HepG2 (cell line): ENCODE measurements around the gene EARS2. TPM values are rescaled to one million over a fixed set of nuclear protein-coding genes. Genes with fewer than 3 reads are reported as not detected.
A peak's percentile ranks its signal among the peaks of the same experiment; 100 is the strongest.

Experiments
- BORCS8-MEF2B ChIP-seq: sonication (generic); formaldehyde crosslinking; IDR thresholded peaks from 2 replicates; pipeline ENCODE4 v1.8.0; 2022; ENCODE audit warnings: mild to moderate bottlenecking, missing genetic modification reagents
- HNF1A ChIP-seq, 2 experiments: sonication (generic) in 1 of 2; formaldehyde crosslinking in 1 of 2; IDR thresholded peaks; 2 replicates each; pipeline versions ENCODE4 v1.4.0 to v1.6.1; 2016 to 2020; ENCODE audit warnings: borderline replicate concordance in 1 of 2, low read depth in 1 of 2, mild to moderate bottlenecking in 1 of 2, missing genetic modification reagents in 1 of 2
- MBNL3 ChIP-seq: fragments of 250-450 bp; sonication (Bioruptor Pico); conservative IDR thresholded peaks from 2 replicates; pipeline ENCODE4 v1.8.0; 2022; ENCODE audit warnings: mild to moderate bottlenecking, inconsistent platforms
- RERE ChIP-seq: IDR thresholded peaks from 2 replicates; pipeline ENCODE4 v1.6.1; 2016; ENCODE audit warnings: low read depth, missing genetic modification reagents, missing compliant biosample characterization
- ZC3H4 ChIP-seq: sonication (generic); formaldehyde crosslinking; IDR thresholded peaks from 2 replicates; pipeline ENCODE4 v1.4.0; 2020; ENCODE audit warnings: missing genetic modification reagents, borderline replicate concordance
- ZNF33A ChIP-seq: sonication (generic); formaldehyde crosslinking; IDR thresholded peaks from 2 replicates; pipeline ENCODE4 v1.5.1; 2020; ENCODE audit warnings: missing genetic modification reagents, mild to moderate bottlenecking, moderate library complexity, borderline replicate concordance
- ZNF350 ChIP-seq: sonication (generic); formaldehyde crosslinking; IDR thresholded peaks from 2 replicates; pipeline ENCODE4 v1.4.0; 2020; ENCODE audit warnings: mild to moderate bottlenecking, low read depth, missing genetic modification reagents, borderline replicate concordance
- ZNF781 ChIP-seq: sonication (generic); formaldehyde crosslinking; IDR thresholded peaks from 2 replicates; pipeline ENCODE4 v1.5.1; 2020; ENCODE audit warnings: borderline replicate concordance, mild to moderate bottlenecking, missing genetic modification reagents; ENCODE audit errors: not compliant biosample characterization
- polyA plus RNA-seq, 8 experiments: library from polyadenylated mRNA; depleted of rRNA in 3 of 8; stranded (reverse) in 7 of 8; unstranded in 1 of 8; fragments of >200 nt; fragmentation: Illumina TruSeq in 4 of 8; extraction: Trizol in 4 of 8; gene quantifications; 2 replicates each; pipeline versions ENCODE4 v1.2.1 to v1.2.3, GENCODE V29; 2011 to 2016; ENCODE audit warnings: low read depth in 4 of 8, missing spikeins in 1 of 8, mixed read lengths in 1 of 8; ENCODE audit not compliant: insufficient read depth in 1 of 8
- total RNA-seq, 5 experiments: library from RNA; depleted of rRNA; stranded (reverse); fragments of >200 nt; fragmentation: Illumina TruSeq; extraction: Trizol; gene quantifications; 2 replicates each; pipeline ENCODE4 v1.2.3, GENCODE V29; 2016; ENCODE audit warnings: low read depth in 1 of 5

EARS2 gene
- total and polyA plus RNA-seq, 2 of the 13 experiments (the other 11 are each of a cell fraction or from before 2014, with no cell fraction given), result 49.4 to 80.4 TPM

- TF ChIP-seq ZC3H4 (no peak), HNF1A (IDR thresholded peaks at IDR 0.05; ENCODE audit: low read depth) (no peak), HNF1A (CRISPR knock-in tag; IDR thresholded peaks at IDR 0.05; ENCODE audit: borderline replicate concordance) (peak; percentile 84; the same call in 1 of the 2 replicates), MBNL3 (no peak), ZNF350 (CRISPR knock-in tag) (peak; percentile 79), RERE (CRISPR knock-in tag) (peak; percentile 75; the same call in 1 of the 2 replicates), ZNF33A (CRISPR knock-in tag) (0 out of 2 replicates have a peak, but pooled peaks have one; percentile 61), ZNF781 (CRISPR knock-in tag) (peak; percentile 8), BORCS8-MEF2B (CRISPR knock-in tag) (peak; percentile 96)
These were observed 39.0 kb upstream of the EARS2 start, which contains the start of gene NDUFAB1 (continued) for GRCh38 chr16:23595951-23596720.
